ENCODE results near the gene PIGV.
A peak's percentile ranks its signal among the peaks of the same experiment; 100 is the strongest.

The PIGV gene

GRCh38 chr1:26744075-26744959 is 43.4 kb upstream of the PIGV start:
- in situ Hi-C loops (cut with MboI; ENCODE audit: low sequenced_read_pairs, unreplicated experiment), result no loop called here
- DNase-seq (ENCODE audit: low spot score), result peak; percentile 82
- TF ChIP-seq, protein P1, sequence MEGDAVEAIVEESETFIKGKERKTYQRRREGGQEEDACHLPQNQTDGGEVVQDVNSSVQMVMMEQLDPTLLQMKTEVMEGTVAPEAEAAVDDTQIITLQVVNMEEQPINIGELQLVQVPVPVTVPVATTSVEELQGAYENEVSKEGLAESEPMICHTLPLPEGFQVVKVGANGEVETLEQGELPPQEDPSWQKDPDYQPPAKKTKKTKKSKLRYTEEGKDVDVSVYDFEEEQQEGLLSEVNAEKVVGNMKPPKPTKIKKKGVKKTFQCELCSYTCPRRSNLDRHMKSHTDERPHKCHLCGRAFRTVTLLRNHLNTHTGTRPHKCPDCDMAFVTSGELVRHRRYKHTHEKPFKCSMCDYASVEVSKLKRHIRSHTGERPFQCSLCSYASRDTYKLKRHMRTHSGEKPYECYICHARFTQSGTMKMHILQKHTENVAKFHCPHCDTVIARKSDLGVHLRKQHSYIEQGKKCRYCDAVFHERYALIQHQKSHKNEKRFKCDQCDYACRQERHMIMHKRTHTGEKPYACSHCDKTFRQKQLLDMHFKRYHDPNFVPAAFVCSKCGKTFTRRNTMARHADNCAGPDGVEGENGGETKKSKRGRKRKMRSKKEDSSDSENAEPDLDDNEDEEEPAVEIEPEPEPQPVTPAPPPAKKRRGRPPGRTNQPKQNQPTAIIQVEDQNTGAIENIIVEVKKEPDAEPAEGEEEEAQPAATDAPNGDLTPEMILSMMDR (IDR thresholded peaks at IDR 0.05; ENCODE audit: borderline replicate concordance, control extremely low read depth, extremely low read depth, insufficient read depth, missing control alignments), result peak; percentile 11

DNA sequence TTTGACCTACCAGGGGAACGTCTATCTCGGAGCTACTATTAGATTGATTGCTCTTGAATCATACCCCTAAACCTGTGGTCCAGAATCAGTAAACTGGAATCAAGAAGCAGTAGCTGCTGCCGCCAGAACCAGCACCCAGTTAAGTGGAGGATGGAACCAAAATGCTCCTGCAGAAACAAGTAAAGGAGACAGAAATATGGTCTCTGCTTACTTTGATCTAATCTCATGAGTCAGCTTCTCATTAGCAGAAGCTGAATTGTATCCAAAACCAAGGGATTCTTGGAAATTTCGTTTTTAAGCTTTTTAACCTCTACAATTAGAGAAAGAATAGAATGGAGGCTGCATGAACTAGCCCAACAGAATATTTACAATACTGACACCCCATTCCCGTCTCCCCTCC is 42.6 kb upstream of the PIGV start:
- in situ Hi-C loops (cut with MboI; ENCODE audit: low sequenced_read_pairs, unreplicated experiment), result no loop called here
- TF ChIP-seq, protein P1 (IDR thresholded peaks at IDR 0.05; ENCODE audit: borderline replicate concordance, control extremely low read depth, extremely low read depth, insufficient read depth, missing control alignments), result no peak
- no peak for DNase-seq (ENCODE audit: low spot score)

DNA sequence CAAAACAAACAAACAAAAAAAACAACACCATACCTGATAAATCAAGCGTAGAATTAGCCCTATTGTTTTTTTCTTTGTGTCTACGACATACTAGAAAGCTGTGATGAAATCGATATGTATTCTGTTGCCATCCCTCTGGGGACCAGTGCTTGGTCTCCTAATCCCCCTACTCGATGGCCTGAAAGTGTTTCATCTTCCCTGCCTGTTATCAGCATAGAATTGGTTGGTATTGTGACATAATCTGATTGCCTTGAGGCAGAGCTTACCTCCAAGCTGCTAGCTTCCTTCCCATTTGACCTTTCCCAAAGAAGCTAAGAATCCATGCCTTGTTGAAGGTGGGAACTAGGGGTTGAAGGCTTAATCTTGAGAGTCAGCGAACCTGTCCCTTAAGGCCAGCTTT is 40.7 kb upstream of the PIGV start:
- TF ChIP-seq, protein P1 (IDR thresholded peaks at IDR 0.05; ENCODE audit: borderline replicate concordance, control extremely low read depth, extremely low read depth, insufficient read depth, missing control alignments), result no peak
- in situ Hi-C loops (cut with MboI; ENCODE audit: low sequenced_read_pairs, unreplicated experiment), result no loop called here
- no peak for DNase-seq (ENCODE audit: low spot score)

- in situ Hi-C loops (cut with MboI; ENCODE audit: low sequenced_read_pairs, unreplicated experiment), result no loop called here
- TF ChIP-seq, protein P1 (IDR thresholded peaks at IDR 0.05; ENCODE audit: borderline replicate concordance, control extremely low read depth, extremely low read depth, insufficient read depth, missing control alignments), result no peak
- no peak for DNase-seq (ENCODE audit: low spot score)
These were observed 39.4 kb upstream of the PIGV start for GRCh38 chr1:26748351-26748750.

GRCh38 chr1:26749458-26749857 is 38.3 kb upstream of the PIGV start:
- no peak for DNase-seq (ENCODE audit: low spot score)
- in situ Hi-C loops (cut with MboI; ENCODE audit: low sequenced_read_pairs, unreplicated experiment), result no loop called here
- TF ChIP-seq, protein P1 (IDR thresholded peaks at IDR 0.05; ENCODE audit: borderline replicate concordance, control extremely low read depth, extremely low read depth, insufficient read depth, missing control alignments), result no peak

GRCh38 chr1:26750428-26750827 is 37.3 kb upstream of the PIGV start:
- TF ChIP-seq, protein P1 (IDR thresholded peaks at IDR 0.05; ENCODE audit: borderline replicate concordance, control extremely low read depth, extremely low read depth, insufficient read depth, missing control alignments), result no peak
- DNase-seq (ENCODE audit: low spot score), result no peak
- in situ Hi-C loops (cut with MboI; ENCODE audit: low sequenced_read_pairs, unreplicated experiment), result no loop called here
